HG02610 (cell line): ENCODE measurements around the gene FBXO33.
A peak's percentile ranks its signal among the peaks of the same experiment; 100 is the strongest.

Experiments used
- ATAC-seq: cut with Tn5 transposase; IDR thresholded peaks from one replicate; pipeline ENCODE4 v1.9.1; 2021; ENCODE audit warnings: mild to moderate bottlenecking, moderate library complexity; ENCODE audit not compliant: unreplicated experiment

The FBXO33 gene

GRCh38 chr14:39432179-39432618, at the start of gene FBXO33:
Gene FBXO33 (minus strand): TSS chr14:39432433. CDS start chr14:39432162, 271 bp downstream.
- peak; percentile 83 for ATAC-seq

GRCh38 chr14:39474416-39474911, 42.2 kb upstream of the FBXO33 start:
- ATAC-seq = peak; percentile 98

GRCh38 chr14:39472078-39472477, 39.8 kb upstream of the FBXO33 start:
- ATAC-seq = no peak

GRCh38 chr14:39469094-39469710, 37.0 kb upstream of the FBXO33 start:
- peak; percentile 96 for ATAC-seq

GRCh38 chr14:39467889-39468524, 35.8 kb upstream of the FBXO33 start:
- peak; percentile 61 for ATAC-seq

GRCh38 chr14:39459795-39460478, 27.7 kb upstream of the FBXO33 start:
- ATAC-seq = no peak

- ATAC-seq = no peak
Observed at GRCh38 chr14:39456702-39457250, 24.5 kb upstream of the FBXO33 start.

GRCh38 chr14:39454906-39455539, 22.8 kb upstream of the FBXO33 start:
- no peak for ATAC-seq

GRCh38 chr14:39452680-39453079, 20.4 kb upstream of the FBXO33 start:
- ATAC-seq = no peak

GRCh38 chr14:39451811-39452210, 19.6 kb upstream of the FBXO33 start:
- peak; percentile 25 for ATAC-seq

- no peak for ATAC-seq
Observed at GRCh38 chr14:39447175-39447661, 15.0 kb upstream of the FBXO33 start.

GRCh38 chr14:39446131-39446744, 14.0 kb upstream of the FBXO33 start:
- ATAC-seq = peak; percentile 26

- ATAC-seq = no peak
Observed at GRCh38 chr14:39442293-39442692, 10.1 kb upstream of the FBXO33 start.

GRCh38 chr14:39441805-39442204, 9.6 kb upstream of the FBXO33 start:
- ATAC-seq = no peak

- no peak for ATAC-seq
Observed at GRCh38 chr14:39440975-39441374, 8.7 kb upstream of the FBXO33 start.

GRCh38 chr14:39435241-39435640, 3.0 kb upstream of the FBXO33 start:
- ATAC-seq = no peak

- ATAC-seq = no peak
Observed at GRCh38 chr14:39434401-39434800, 2.2 kb upstream of the FBXO33 start.

- ATAC-seq = no peak
Observed at GRCh38 chr14:39433452-39433813, 1.2 kb upstream of the FBXO33 start.

GRCh38 chr14:39432619-39433451, 602 bp upstream of the FBXO33 start:
- peak; percentile 66 for ATAC-seq
